Mesangial cell (primary cell): ENCODE results near the gene MRPL39. TPM values are rescaled to one million over a fixed set of nuclear protein-coding genes. Genes with fewer than 3 reads are reported as not detected.

ENCODE experiments used
- total RNA-seq: library from RNA; depleted of rRNA; stranded (reverse); fragments of >200 nt; gene quantifications from 2 replicates; pipeline ENCODE4 v1.2.3, GENCODE V29; 2015

The MRPL39 gene
- total RNA-seq = 16.1 and 28.7 TPM in 2 replicates

DNA sequence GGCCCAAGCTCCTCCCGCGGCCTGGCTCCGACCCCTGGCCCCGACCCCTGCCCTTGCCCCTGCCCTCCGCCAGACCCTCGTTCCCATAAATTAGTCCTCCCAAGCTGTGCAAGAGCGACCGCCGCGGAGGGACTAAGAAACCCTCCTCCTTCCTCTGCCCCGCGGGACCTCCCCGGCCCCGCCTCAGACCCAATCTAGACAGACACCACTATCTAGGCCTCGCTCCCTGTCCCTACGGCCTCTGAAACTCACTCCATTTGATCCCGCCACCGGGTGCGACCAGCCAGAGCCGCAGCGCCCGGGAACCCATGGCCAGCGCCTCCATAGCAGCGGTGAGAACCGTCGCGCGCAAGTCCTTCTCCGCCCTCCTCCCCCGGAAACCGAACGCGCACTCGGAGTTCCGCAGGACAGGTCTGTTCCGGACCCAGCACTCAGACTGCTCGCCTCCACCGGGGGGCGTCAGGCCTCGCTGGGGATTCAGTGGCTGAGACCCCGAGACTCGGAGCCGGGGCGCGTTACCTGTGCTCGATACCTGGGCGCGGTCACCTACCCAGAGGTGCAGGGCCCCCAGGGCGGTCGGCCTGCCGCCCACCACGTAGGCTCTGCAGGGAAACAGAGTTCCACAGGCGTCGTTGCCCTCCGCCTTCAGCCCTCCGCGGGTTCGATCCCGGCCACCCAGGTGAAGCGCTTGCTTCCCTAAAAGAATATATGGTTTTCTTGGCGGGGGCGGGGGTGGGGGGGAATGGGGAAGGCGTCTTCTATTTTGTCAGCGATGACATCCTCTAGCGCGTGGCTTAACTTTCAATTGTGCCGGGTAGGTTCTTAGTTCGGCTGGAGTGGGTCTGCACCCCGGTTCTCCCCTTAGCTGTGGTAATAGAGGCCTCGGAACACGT is at the start of gene MRPL39:
TSS of gene MRPL39 (minus strand) at position 331 of the 893 bp plus-strand sequence. CDS start at position 325, 6 bp downstream.

DNA sequence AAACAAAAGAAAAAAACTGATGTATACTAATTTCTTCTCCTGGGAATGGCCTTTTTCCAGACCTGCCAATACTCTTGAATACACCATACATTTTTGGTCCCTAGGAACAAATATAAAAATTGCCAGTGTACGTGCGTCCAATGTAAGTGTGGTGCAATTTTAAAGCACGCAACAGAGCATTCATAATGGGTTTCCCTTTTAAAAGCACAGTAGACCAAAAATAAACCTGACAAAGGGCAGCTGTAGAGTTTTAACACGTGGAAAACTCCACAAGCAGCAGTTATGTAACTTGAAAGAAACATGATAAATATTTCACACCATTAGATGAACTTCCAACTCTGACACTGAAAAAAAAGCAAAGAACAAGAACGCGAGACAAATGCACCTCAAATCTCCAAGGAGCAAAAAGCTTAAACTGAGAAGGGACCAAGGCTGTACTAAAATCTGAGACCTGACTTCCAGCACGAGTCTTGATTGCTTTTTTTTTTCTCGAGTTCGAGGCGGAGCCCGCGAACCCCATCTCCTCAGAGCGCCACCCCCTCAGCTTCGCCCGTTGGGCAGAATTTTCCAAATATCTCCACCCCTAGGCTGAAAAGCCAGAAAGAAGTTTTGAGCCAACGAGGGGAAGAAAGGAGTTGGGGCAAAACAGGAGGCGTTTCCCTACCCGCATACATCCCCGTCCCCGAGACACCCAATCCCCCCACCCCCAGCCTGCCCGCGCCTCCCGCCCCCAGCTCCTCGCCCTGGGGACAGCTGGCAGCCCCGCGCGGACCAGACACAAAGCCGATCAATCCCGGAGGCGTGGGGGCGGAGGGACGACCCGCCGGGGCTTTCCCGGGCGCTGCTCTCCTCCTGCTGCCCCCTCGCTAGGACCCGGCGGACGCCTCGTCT is 31.6 kb upstream of the MRPL39 start, which contains the start of gene JAM2:
TSS of gene JAM2 (plus strand) at position 599 of the 891 bp plus-strand sequence. CDS start 564 bp downstream, outside the sequence.

Other genes with a start within 250 kb of the MRPL39 start
- gene JAM2, start 31.8 kb upstream of the MRPL39 start, total RNA-seq = 0.13 and 0.65 TPM in 2 replicates
- 71.0 and 83.3 TPM in 2 replicates for gene ATP5PF, start 127.4 kb upstream of the MRPL39 start, total RNA-seq
- gene GABPA, start 127.5 kb upstream of the MRPL39 start, total RNA-seq = 8.4 and 10.4 TPM in 2 replicates